Measurements from ENCODE around the gene MRPS18A. TPM values are rescaled to one million over a fixed set of nuclear protein-coding genes. Genes with fewer than 3 reads are reported as not detected.

Gene MRPS18A
- total and polyA plus RNA-seq, 9 of the 15 experiments (the other 6 are each of a cell fraction or from before 2014, with no cell fraction given), result 87.5 to 243 (median 125) TPM

DNA sequence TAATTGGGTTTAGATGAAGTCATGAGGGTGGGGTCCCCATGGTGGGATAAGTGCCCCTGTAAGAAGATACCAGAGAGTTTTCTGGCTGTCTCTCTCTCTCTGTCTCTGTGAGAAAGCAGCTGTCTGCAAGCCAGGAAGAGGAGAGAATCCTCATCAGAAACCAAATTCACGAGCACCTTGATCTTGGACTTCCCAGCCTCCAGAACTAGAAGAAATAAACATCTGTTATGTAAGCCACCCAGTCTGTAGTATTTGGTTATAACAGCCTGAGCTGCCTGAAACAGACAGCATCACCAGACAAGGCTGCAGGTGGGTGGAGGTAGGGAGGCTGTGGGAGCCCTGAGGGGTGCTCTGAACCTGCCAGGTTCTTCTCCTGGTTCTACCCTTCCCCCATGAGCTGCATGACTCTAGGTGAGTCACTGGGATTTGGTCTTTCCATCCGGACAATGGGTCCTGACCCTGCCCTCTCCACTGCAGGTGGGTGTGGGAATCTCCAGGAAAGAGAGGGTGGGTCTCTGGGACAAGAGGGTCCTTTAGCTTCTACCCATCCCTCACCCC is 48.1 kb upstream of the MRPS18A start:
- FAIRE-seq (no peak), DNase-seq (ENCODE audit: extremely low read depth in 1 of 4, low spot score in 3 of 4) (no peak), ATAC-seq (no peak)
- in situ Hi-C loops (cut with MboI), result no loop called here
- Histone ChIP-seq H3K36me3 (ENCODE audit: control insufficient read depth, insufficient read depth, low read length) (no peaks in the 10 kb centered on the region), H3K4me3 (no peak overlapping the region), H3K4me2 (ENCODE audit: insufficient read depth, low read length) (no peak overlapping the region), H3K4me1 (replicated peaks in 1 of 2; ENCODE audit: control insufficient read depth in 2 of 2, insufficient read depth in 2 of 2, low read length in 2 of 2) (peaks cover 30 to 41% of the 10 kb centered on the region in 2 experiments), H3K27me3 (ENCODE audit: control insufficient read depth in 2 of 2, insufficient read depth in 2 of 2, low read length in 2 of 2) (no peaks in the 10 kb centered on the region; a peak in 1 of 5 replicates), H3K9me3 (replicated peaks; ENCODE audit: control insufficient read depth, insufficient read depth, low read depth, low read length) (no peaks in the 10 kb centered on the region), H3K79me2 (ENCODE audit: control insufficient read depth, insufficient read depth, low read length) (no peaks in the 10 kb centered on the region), H2AFZ (ENCODE audit: low read depth, low read length) (no peak overlapping the region), H4K20me1 (replicated peaks; ENCODE audit: control insufficient read depth, insufficient read depth, low read length) (no peaks in the 10 kb centered on the region), H3K9me1 (ENCODE audit: control insufficient read depth, insufficient read depth, low read length) (peaks cover 3% of the 10 kb centered on the region), H3K27ac (ENCODE audit: extremely low read depth, low read depth, low read length) (no peak overlapping the region), H3K9ac (ENCODE audit: insufficient read depth in 1 of 2, low read depth in 2 of 2, low read length in 2 of 2) (no peak overlapping the region)
- ChIA-PET CTCF (ENCODE audit: low intra/inter-chr PET ratio) (no interaction called here), POLR2A (interaction anchor here (0.7 to 2.3 kb wide), 4 partner anchors 9 to 50 kb away, joined by 3 to 6 read pairs (median 4); no protein-coding TSS in a partner anchor)
- WGBS (ENCODE audit: insufficient coverage, low coverage, missing lambda C conversion rate), result 69% methylated on average over 2 of the region's 2 CpGs
- no peak for TF ChIP-seq HNRNPL (IDR thresholded peaks at IDR 0.05; ENCODE audit: low read depth, low read length)
- no TSS peak for BruUV-seq (replicated peaks)
- intact Hi-C loops (cut with micrococcal nuclease), result no loop called here

DNA sequence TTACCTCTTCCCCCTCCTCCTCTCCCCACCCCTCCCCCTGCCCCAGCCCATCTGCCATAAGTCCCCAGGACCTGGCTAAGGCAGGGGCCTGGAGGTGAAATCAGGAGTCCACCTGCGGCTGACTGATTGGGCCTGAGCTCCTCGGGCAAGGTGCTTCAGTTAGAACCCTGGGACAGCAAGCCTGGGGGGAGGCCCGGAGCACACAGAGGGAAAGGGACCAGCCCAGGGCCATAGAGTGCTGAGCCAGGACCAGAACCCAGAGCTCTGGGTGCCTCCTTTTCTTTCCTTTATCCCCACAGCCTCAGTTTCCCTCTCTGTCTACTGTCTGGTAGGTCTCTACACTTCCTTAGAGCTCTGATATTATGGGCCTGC is 46.7 kb upstream of the MRPS18A start:
- DNase-seq (ENCODE audit: extremely low read depth in 1 of 4, low spot score in 3 of 4) (no peak), FAIRE-seq (no peak), ATAC-seq (peak; percentile 24)
- no peaks in the 10 kb centered on the region; the same call in none of the 2 replicates for H3K9me3 ChIP-seq (replicated peaks; ENCODE audit: control insufficient read depth, insufficient read depth, low read depth, low read length)
- peak overlapping the region in 1 of 2 experiments; percentile 68; a peak in 1 of 4 replicates for H3K9ac ChIP-seq (ENCODE audit: insufficient read depth in 1 of 2, low read depth in 2 of 2, low read length in 2 of 2)
- in situ Hi-C loops (cut with MboI), result no loop called here
- peaks cover 3% of the 10 kb centered on the region for H3K9me1 ChIP-seq (ENCODE audit: control insufficient read depth, insufficient read depth, low read length)
- no peaks in the 10 kb centered on the region for H4K20me1 ChIP-seq (replicated peaks; ENCODE audit: control insufficient read depth, insufficient read depth, low read length)
- intact Hi-C loops (cut with micrococcal nuclease), result no loop called here
- POLR2A ChIA-PET, result interaction anchor here (0.6 to 1.7 kb wide), 6 partner anchors 9 to 384 kb away, joined by 3 to 5 read pairs (median 4); no protein-coding TSS in a partner anchor
- no peaks in the 10 kb centered on the region for H3K36me3 ChIP-seq (ENCODE audit: control insufficient read depth, insufficient read depth, low read length)
- H3K27me3 ChIP-seq (ENCODE audit: control insufficient read depth in 2 of 2, insufficient read depth in 2 of 2, low read length in 2 of 2), result no peaks in the 10 kb centered on the region; a peak in 1 of 5 replicates
- no peak overlapping the region for H3K27ac ChIP-seq (ENCODE audit: extremely low read depth, low read depth, low read length)
- no TSS peak for BruUV-seq (replicated peaks)
- H3K4me3 ChIP-seq, result no peak overlapping the region
- peak overlapping the region; percentile 78; the same call in 1 of the 2 replicates for H2AFZ ChIP-seq (ENCODE audit: low read depth, low read length)
- CTCF ChIA-PET (ENCODE audit: low intra/inter-chr PET ratio), result no interaction called here
- 60% methylated on average over 3 of the region's 3 CpGs for WGBS (ENCODE audit: insufficient coverage, low coverage, missing lambda C conversion rate)
- H3K79me2 ChIP-seq (ENCODE audit: control insufficient read depth, insufficient read depth, low read length), result no peaks in the 10 kb centered on the region
- H3K4me2 ChIP-seq (ENCODE audit: insufficient read depth, low read length), result no peak overlapping the region
- TF ChIP-seq GABPA (tag; conservative IDR thresholded peaks at IDR 0.05; ENCODE audit: low read depth), result peak; percentile 40; the same call in 1 of the 2 replicates
- TF ChIP-seq NEUROD1 (IDR thresholded peaks at IDR 0.05; ENCODE audit: borderline replicate concordance, low read depth, low read length, partially characterized antibody), result no peak
- H3K4me1 ChIP-seq (replicated peaks in 1 of 2; ENCODE audit: control insufficient read depth in 2 of 2, insufficient read depth in 2 of 2, low read length in 2 of 2), result peaks cover 22 to 31% of the 10 kb centered on the region in 2 experiments
